Psoas muscle (tissue), 8 donors: ENCODE results near the gene MDN1. TPM values are rescaled to one million over a fixed set of nuclear protein-coding genes. Genes with fewer than 3 reads are reported as not detected.

Source experiments
- ATAC-seq, 4 donors: fragments of 200-7000 bp; cut with Tn5 transposase; one replicate each; pipeline ENCODE4 v1.9.1; 2020; ENCODE audit warnings: moderate library complexity in 3 of 4, mild to moderate bottlenecking in 2 of 4
- DNase-seq, 2 donors: peaks; one replicate each; pipeline ENCODE4 v3.0.0-alpha.2; 2020
- H3K27ac ChIP-seq: fragments of 200-600 bp; one replicate; pipeline ENCODE4 v1.8.0; 2022
- H3K27me3 ChIP-seq, 3 donors: fragments of 200-600 bp in 1 of 3; one replicate each; pipeline versions ENCODE4 v1.6.1 to v1.8.0; 2013 to 2022; ENCODE audit warnings: low read length in 2 of 3, mild to moderate bottlenecking in 2 of 3, moderate library complexity in 1 of 3; ENCODE audit not compliant: insufficient read depth in 3 of 3
- H3K36me3 ChIP-seq, 2 donors: fragments of 200-600 bp in 1 of 2; one replicate each; pipeline versions ENCODE4 v1.6.1 to v1.8.0; 2013 to 2022; ENCODE audit warnings: low read depth in 1 of 2, mild to moderate bottlenecking in 1 of 2, moderate library complexity in 1 of 2; ENCODE audit not compliant: insufficient read depth in 1 of 2
- H3K4me1 ChIP-seq: fragments of 200-600 bp; one replicate; pipeline ENCODE4 v1.8.0; 2022
- H3K4me3 ChIP-seq: fragments of 200-600 bp; one replicate; pipeline ENCODE4 v1.8.0; 2022; ENCODE audit warnings: mild to moderate bottlenecking
- H3K9me3 ChIP-seq: fragments of 200-600 bp; one replicate; pipeline ENCODE4 v1.8.0; 2022
- WGBS, 3 donors: extraction: QIAGEN DNeasy Blood & Tissue Kit; methylation state at CpG; one replicate each; pipeline versions ENCODE4 v1.1.6 to v1.1.7; 2013; 5-methylcytosine and 5-hydroxymethylcytosine counted together
- intact Hi-C, 2 donors: fragments of 100-400 bp; cut with DNase I; formaldehyde crosslinking; loops; one replicate each; pipeline versions ENCODE4 v1.11.0 to v1.14.2; 2022
- polyA plus RNA-seq, 3 donors: library from polyadenylated mRNA; stranded (reverse); fragments of 200-250 nt; gene quantifications; one replicate each; pipeline ENCODE4 v1.2.3, GENCODE V29; 2013
- total RNA-seq, 4 donors: library from RNA; stranded (reverse); fragmentation: NEBNext Ultra II Directional in 2 of 4; extraction: Animal tissue kit (Norgen Biotek cat#: 25700) in 2 of 4; gene quantifications; one replicate each; pipeline versions ENCODE4 v1.2.1 to v1.2.4, GENCODE V29; 2021 to 2023
- TF ChIP-seq, protein P1 (sequence below): fragments of 200-600 bp; IDR thresholded peaks from one replicate; pipeline ENCODE4 v1.8.0; 2022; ENCODE audit warnings: antibody characterized with exemption
- donor health status: healthy with polysubstance abuse.
- donor health status: DM: no; HTN: no; CAD: no; lungs with moderate emphysema.
- donor health status: Bipolar disorder and iron deficiency.
- donor health status: healthy.
- donor health status: DM: yes; HTN: yes; CAD: no.
- donor health status: DM: no; HTN: no; CAD: no.
- donor health status: DM: no; HTN: no; CAD: no.
- donor health status: DM: yes; HTN: yes; CAD: no.

MDN1 gene
- total and polyA plus RNA-seq, 7 donors: 7.5 to 27.2 (median 14.6) TPM

DNA sequence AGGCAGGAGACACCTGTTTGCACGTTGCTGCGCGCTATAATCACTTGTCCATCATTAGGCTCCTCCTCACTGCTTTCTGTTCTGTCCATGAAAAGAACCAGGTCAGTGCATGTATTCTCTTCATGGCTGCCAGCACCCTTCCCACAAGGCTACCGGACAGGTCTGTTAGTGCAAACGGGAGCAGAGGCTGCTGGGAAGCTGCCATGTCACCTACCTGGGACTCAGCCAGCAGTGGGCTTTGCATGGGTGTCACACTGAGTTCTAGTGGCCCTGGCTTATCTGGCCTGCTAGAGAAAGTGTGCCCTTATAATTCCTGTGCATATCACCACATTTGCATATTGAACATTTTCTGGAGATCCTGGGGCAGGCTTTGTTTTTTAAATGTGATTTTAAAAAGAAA is 205.8 kb downstream of the MDN1 start:
- Histone ChIP-seq H3K4me3 (no peak overlapping the region), H3K27ac (no peak overlapping the region), H3K4me1 (no peaks in the 10 kb centered on the region), H3K9me3 (no peaks in the 10 kb centered on the region), H3K27me3 (no peaks in the 10 kb centered on the region), H3K36me3 (peaks cover 0 to 2% of the 10 kb centered on the region in 2 donors)
- intact Hi-C loops: loop anchor here (5.0 kb wide), 1 partner anchor 246 kb away; no protein-coding TSS in a partner anchor
- WGBS, 3 donors: 72 to 82% (median 79%) methylated on average over 5 of the region's 5 CpGs
- DNase-seq (no peak), ATAC-seq (no peak)
- TF ChIP-seq, protein P1, sequence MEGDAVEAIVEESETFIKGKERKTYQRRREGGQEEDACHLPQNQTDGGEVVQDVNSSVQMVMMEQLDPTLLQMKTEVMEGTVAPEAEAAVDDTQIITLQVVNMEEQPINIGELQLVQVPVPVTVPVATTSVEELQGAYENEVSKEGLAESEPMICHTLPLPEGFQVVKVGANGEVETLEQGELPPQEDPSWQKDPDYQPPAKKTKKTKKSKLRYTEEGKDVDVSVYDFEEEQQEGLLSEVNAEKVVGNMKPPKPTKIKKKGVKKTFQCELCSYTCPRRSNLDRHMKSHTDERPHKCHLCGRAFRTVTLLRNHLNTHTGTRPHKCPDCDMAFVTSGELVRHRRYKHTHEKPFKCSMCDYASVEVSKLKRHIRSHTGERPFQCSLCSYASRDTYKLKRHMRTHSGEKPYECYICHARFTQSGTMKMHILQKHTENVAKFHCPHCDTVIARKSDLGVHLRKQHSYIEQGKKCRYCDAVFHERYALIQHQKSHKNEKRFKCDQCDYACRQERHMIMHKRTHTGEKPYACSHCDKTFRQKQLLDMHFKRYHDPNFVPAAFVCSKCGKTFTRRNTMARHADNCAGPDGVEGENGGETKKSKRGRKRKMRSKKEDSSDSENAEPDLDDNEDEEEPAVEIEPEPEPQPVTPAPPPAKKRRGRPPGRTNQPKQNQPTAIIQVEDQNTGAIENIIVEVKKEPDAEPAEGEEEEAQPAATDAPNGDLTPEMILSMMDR: no peak

DNA sequence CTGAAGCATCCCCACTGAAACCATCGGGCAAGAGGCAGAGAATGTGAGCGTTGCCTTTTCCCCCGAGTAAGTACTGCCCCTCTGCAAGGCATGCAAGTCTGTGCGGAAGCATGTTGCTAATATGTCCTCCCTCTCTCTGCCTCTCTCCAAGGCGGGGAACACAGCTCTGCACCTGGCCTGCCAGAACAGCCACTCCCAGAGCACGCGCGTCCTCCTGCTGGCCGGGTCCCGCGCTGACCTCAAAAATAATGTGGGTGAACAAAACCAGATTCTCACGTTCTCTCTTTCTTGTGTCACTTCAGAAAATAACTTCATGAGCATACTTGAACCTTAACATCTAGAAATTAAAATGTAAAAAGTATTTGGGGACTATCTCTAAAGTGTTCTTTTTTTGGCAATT is 207.5 kb downstream of the MDN1 start:
- no peak overlapping the region for H3K27ac ChIP-seq
- intact Hi-C loops: loop anchor here (5.0 kb wide), 1 partner anchor 245 kb away; no protein-coding TSS in a partner anchor
- TF ChIP-seq, protein P1: no peak

DNA sequence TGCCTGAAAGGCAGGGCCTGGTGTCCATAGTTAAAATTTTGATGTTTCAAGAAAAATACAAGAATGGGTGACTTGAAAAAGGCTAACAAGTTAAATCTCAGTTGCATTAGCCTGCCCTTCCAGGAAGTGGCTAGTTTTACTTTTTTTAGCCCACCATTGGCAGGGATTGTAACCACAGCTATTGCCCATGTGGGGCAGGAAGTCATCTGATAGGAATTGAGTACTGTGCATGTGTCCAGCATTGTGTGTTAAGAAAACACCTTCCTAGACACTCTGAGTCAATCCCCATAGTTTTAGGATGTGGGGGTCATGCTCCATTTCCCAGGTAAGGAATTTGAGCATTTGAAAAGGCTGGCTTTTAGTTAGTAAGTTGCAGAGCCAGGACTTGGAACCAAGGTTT is 207.9 kb downstream of the MDN1 start:
- Histone ChIP-seq H3K27me3 (no peaks in the 10 kb centered on the region), H3K4me1 (no peaks in the 10 kb centered on the region), H3K9me3 (no peaks in the 10 kb centered on the region), H3K4me3 (no peak overlapping the region), H3K36me3 (no peaks in the 10 kb centered on the region), H3K27ac (no peak overlapping the region)
- TF ChIP-seq, protein P1: no peak
- intact Hi-C loops: loop anchor here (2.0 to 5.0 kb wide), 2 partner anchors 179 to 244 kb away; partner anchors contain the start of gene ANKRD6 (in 1 of the 2)
- no peak for DNase-seq
- no peak for ATAC-seq

More for the DNA sequence above, 207.5 kb downstream of the MDN1 start:
- ATAC-seq (no peak), DNase-seq (no peak)
- H3K4me1 ChIP-seq: no peaks in the 10 kb centered on the region
- no peaks in the 10 kb centered on the region for H3K27me3 ChIP-seq
- no peaks in the 10 kb centered on the region for H3K36me3 ChIP-seq
- 80 to 82% (median 81%) methylated on average over 12 of the region's 12 CpGs for whole genome bisulfite sequencing, 3 donors
- no peaks in the 10 kb centered on the region for H3K9me3 ChIP-seq
- no peak overlapping the region for H3K4me3 ChIP-seq

DNA sequence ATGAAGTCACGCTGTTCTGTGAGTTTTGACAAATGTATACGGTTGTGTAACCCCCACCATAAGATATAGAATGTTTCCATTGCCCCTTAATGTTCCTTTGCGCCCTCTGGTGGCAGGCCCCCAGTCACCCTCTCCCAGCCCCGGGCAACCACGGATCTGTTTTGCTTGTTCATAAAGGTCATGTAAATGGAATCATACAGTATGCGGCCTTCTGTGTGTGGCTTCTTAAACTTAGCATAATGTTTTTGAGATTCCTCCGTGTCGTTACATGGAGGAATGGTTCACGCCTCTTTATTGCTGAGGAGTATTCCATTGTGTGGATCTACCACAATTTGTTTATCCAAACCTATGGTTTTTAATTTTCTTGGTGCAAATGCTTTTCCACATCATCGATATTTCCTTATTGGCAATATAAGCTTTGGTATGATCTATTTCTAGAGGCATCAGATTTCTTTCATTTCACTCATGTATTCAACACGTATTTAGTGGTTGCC is 209.4 kb downstream of the MDN1 start:
- TF ChIP-seq, protein P1: peak; percentile 90
- ATAC-seq: peak; percentile 71 to 92 (median 84)
- 43 to 57% (median 50%) methylated on average over 11 of the region's 11 CpGs for WGBS, 3 donors
- Histone ChIP-seq H3K36me3 (no peaks in the 10 kb centered on the region), H3K4me3 (no peak overlapping the region), H3K9me3 (no peaks in the 10 kb centered on the region), H3K27me3 (no peaks in the 10 kb centered on the region), H3K27ac (no peak overlapping the region), H3K4me1 (no peaks in the 10 kb centered on the region)
- intact Hi-C loops: loop anchor here (1.0 to 5.0 kb wide), 3 partner anchors 177 to 243 kb away; partner anchors contain the start of gene ANKRD6 (in 2 of the 2)
- DNase-seq: peak; percentile 68 to 79

DNA sequence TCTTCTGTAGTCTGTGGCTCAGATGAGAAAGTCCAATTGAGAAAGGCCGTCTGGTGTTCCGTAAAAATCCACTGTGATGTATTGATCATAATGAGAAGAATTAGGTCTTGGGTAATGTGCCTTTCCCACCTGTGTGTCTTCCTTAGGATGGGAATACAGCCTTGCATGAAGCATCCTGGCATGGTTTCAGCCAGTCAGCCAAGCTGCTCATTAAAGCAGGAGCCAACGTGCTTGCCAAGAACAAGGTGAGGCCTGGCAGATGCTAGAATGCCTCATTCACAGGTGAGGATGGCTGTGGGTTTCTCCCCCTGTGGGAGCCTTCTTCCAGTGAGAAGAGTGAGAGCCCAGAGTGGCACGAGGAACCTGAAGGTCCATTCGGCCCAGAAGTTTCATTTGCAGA is 213.7 kb downstream of the MDN1 start:
- Histone ChIP-seq H3K36me3 (no peaks in the 10 kb centered on the region), H3K4me3 (no peak overlapping the region), H3K4me1 (peaks cover 14% of the 10 kb centered on the region), H3K27ac (no peak overlapping the region), H3K9me3 (no peaks in the 10 kb centered on the region), H3K27me3 (no peaks in the 10 kb centered on the region)
- 87 to 95% (median 89%) methylated on average over 5 of the region's 5 CpGs for WGBS, 3 donors
- no peak for DNase-seq
- ATAC-seq: no peak
- intact Hi-C loops: no loop called here
- TF ChIP-seq, protein P1: no peak
